DND-41 (cell line): ENCODE data around the gene HOXC4.
"Not testable (repeated sequence)": the region's sequence is repeated elsewhere in the genome, so short reads cannot be mapped to it uniquely, and the experiment has no call there.

Source experiments
- ATAC-seq: fragments of 200-7000 bp; cut with Tn5 transposase; 3 replicates; pipeline ENCODE4 v1.9.1; 2021; ENCODE audit warnings: low read depth; ENCODE audit not compliant: insufficient read depth
- DNase-seq: peaks from one replicate; pipeline ENCODE4 v3.0.0-alpha.2; 2020
- H2AFZ ChIP-seq: 2 replicates; pipeline ENCODE4 v1.6.0; 2012; ENCODE audit warnings: low read depth, low read length
- H3K27ac ChIP-seq: 2 replicates; pipeline ENCODE4 v1.5.1; 2012; ENCODE audit warnings: low read length, inconsistent platforms
- H3K27me3 ChIP-seq: fragments of 200-600 bp; sonication (generic); 2 replicates; pipeline ENCODE4 v1.6.0; 2012; ENCODE audit warnings: low read length, mild to moderate bottlenecking, inconsistent platforms; ENCODE audit not compliant: insufficient read depth, poor library complexity
- H3K36me3 ChIP-seq: 2 replicates; pipeline ENCODE4 v1.5.1; 2012; ENCODE audit warnings: low read length, inconsistent platforms; ENCODE audit not compliant: insufficient read depth
- H3K4me1 ChIP-seq: 2 replicates; pipeline ENCODE4 v1.5.1; 2012; ENCODE audit warnings: mild to moderate bottlenecking, low read length; ENCODE audit not compliant: insufficient read depth
- H3K4me2 ChIP-seq: 2 replicates; pipeline ENCODE4 v1.6.0; 2012; ENCODE audit warnings: mild to moderate bottlenecking, moderate library complexity, low read length, inconsistent platforms; ENCODE audit not compliant: insufficient read depth
- H3K4me3 ChIP-seq, 2 experiments: fragments of 200-600 bp in 1 of 2; shearing (Covaris generic) in 1 of 2; 2 replicates each; pipeline ENCODE4 v1.5.1; 2012 to 2016; ENCODE audit warnings: inconsistent platforms in 2 of 2, low read length in 2 of 2, mild to moderate bottlenecking in 2 of 2, low read depth in 1 of 2, moderate library complexity in 1 of 2
- H3K79me2 ChIP-seq: 2 replicates; pipeline ENCODE4 v1.6.0; 2012; ENCODE audit warnings: low read length, inconsistent platforms; ENCODE audit not compliant: insufficient read depth
- H3K9ac ChIP-seq: 2 replicates; pipeline ENCODE4 v1.6.0; 2012; ENCODE audit warnings: low read depth, mild to moderate bottlenecking, inconsistent platforms, low read length, moderate library complexity
- H3K9me3 ChIP-seq: 2 replicates; pipeline ENCODE4 v1.5.1; 2012; ENCODE audit warnings: low read length, moderate library complexity, mild to moderate bottlenecking, inconsistent platforms; ENCODE audit not compliant: insufficient read depth, severe bottlenecking
- H4K20me1 ChIP-seq: 2 replicates; pipeline ENCODE4 v1.6.0; 2012; ENCODE audit warnings: low read length; ENCODE audit not compliant: insufficient read depth
- EZH2 ChIP-seq: IDR thresholded peaks from 3 replicates; pipeline ENCODE4 v1.6.1; 2012; ENCODE audit warnings: borderline replicate concordance, low read depth, mild to moderate bottlenecking, moderate library complexity, low read length, inconsistent platforms; ENCODE audit not compliant: severe bottlenecking
- TF ChIP-seq, protein P1 (sequence below): IDR thresholded peaks from 2 replicates; pipeline ENCODE4 v1.5.1; 2012; ENCODE audit warnings: borderline replicate concordance, low read length, moderate library complexity, mild to moderate bottlenecking; ENCODE audit not compliant: poor library complexity, severe bottlenecking; ENCODE audit errors: extremely low read depth

Gene HOXC4

DNA sequence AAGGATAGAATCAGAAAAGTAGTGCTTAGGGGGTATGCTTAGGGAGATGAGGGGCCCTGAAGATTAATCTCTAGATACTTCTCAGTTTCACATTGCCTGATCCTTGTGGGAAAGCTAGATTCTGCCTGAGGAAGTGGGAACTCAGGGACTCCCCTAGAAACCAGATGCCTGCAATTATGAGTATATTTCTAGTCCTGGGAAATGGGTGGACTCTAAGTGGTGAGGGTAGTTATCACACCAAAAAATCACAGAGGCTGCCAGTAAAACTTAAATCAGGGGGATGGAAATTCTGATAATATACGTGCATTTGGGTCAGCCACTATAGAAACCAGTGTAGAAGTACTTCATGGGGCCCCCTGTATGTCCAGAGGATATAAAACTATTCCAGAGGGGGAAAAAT is 18.3 kb downstream of the HOXC4 start:
- Histone ChIP-seq H4K20me1 (no peaks in the 10 kb centered on the region), H3K4me2 (no peak overlapping the region), H3K9ac (no peak overlapping the region), H3K9me3 (no peaks in the 10 kb centered on the region), H3K36me3 (no peaks in the 10 kb centered on the region), H3K27me3 (peaks cover 6% of the 10 kb centered on the region), H3K4me3 (no peak overlapping the region), H3K27ac (no peak overlapping the region), H3K4me1 (no peaks in the 10 kb centered on the region), H3K79me2 (no peaks in the 10 kb centered on the region), H2AFZ (no peak overlapping the region)
- ATAC-seq (no peak), DNase-seq (no peak)
- TF ChIP-seq, protein P1, sequence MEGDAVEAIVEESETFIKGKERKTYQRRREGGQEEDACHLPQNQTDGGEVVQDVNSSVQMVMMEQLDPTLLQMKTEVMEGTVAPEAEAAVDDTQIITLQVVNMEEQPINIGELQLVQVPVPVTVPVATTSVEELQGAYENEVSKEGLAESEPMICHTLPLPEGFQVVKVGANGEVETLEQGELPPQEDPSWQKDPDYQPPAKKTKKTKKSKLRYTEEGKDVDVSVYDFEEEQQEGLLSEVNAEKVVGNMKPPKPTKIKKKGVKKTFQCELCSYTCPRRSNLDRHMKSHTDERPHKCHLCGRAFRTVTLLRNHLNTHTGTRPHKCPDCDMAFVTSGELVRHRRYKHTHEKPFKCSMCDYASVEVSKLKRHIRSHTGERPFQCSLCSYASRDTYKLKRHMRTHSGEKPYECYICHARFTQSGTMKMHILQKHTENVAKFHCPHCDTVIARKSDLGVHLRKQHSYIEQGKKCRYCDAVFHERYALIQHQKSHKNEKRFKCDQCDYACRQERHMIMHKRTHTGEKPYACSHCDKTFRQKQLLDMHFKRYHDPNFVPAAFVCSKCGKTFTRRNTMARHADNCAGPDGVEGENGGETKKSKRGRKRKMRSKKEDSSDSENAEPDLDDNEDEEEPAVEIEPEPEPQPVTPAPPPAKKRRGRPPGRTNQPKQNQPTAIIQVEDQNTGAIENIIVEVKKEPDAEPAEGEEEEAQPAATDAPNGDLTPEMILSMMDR, result no peak
- no peak for TF ChIP-seq EZH2

DNA sequence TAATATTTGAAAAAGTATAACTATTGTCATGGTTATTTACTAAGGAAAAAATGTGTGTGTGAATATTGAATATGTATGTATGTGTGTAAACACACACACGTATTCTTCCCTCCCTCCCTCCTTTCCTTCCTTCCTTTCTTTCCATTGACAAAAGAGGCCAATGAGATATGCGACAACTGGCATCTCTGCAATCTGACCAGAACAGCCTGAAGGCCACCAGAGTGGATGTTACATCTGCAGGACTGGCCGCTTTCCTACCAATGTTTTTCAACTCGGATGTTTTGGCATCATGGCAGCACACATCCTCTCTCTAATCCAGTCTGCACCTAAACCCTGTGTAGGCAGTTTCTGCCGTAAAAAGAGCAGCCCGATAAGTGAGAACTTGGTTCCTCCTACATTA is 20.7 kb downstream of the HOXC4 start:
- H3K27me3 ChIP-seq, result peaks cover 4% of the 10 kb centered on the region

DNA sequence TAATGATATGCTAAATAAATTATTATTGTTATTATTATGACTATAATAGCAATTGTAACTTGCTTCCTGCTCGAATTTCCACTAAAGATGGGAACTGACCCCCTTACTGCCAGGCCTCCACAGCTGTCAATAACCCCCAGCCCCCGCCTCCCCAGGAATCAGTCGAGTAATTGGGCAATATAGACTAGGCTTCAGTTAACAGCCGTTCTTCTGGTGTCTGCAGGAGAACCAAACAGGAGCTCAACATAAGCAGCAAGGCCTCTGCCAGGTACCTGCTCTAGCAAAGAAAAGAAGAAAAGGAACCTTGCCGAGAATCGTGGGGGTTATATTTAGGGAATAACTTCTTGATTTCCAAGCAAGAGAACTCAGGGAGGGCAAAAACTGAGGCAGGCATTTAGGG is 21.8 kb downstream of the HOXC4 start:
- no peaks in the 10 kb centered on the region for H3K9me3 ChIP-seq
- no peak overlapping the region for H3K4me3 ChIP-seq
- H3K27me3 ChIP-seq, result no peaks in the 10 kb centered on the region
- no peak overlapping the region for H3K4me2 ChIP-seq
- H3K36me3 ChIP-seq, result no peaks in the 10 kb centered on the region
- H3K79me2 ChIP-seq, result no peaks in the 10 kb centered on the region
- H2AFZ ChIP-seq, result no peak overlapping the region
- no peak for TF ChIP-seq EZH2
- TF ChIP-seq, protein P1, result no peak
- no peak for ATAC-seq
- H3K9ac ChIP-seq, result no peak overlapping the region
- no peak for DNase-seq
- H3K27ac ChIP-seq, result no peak overlapping the region
- no peaks in the 10 kb centered on the region for H4K20me1 ChIP-seq
- H3K4me1 ChIP-seq, result peaks cover 4% of the 10 kb centered on the region

More for the DNA sequence above, 20.7 kb downstream of the HOXC4 start:
- Histone ChIP-seq H3K27ac (no peak overlapping the region), H4K20me1 (no peaks in the 10 kb centered on the region), H3K36me3 (no peaks in the 10 kb centered on the region), H2AFZ (no peak overlapping the region), H3K4me3 (no peak overlapping the region), H3K4me1 (no peaks in the 10 kb centered on the region), H3K9me3 (no peaks in the 10 kb centered on the region), H3K4me2 (no peak overlapping the region), H3K9ac (no peak overlapping the region), H3K79me2 (no peaks in the 10 kb centered on the region)
- DNase-seq (no peak), ATAC-seq (no peak)
- no peak for TF ChIP-seq EZH2
- TF ChIP-seq, protein P1, result no peak

DNA sequence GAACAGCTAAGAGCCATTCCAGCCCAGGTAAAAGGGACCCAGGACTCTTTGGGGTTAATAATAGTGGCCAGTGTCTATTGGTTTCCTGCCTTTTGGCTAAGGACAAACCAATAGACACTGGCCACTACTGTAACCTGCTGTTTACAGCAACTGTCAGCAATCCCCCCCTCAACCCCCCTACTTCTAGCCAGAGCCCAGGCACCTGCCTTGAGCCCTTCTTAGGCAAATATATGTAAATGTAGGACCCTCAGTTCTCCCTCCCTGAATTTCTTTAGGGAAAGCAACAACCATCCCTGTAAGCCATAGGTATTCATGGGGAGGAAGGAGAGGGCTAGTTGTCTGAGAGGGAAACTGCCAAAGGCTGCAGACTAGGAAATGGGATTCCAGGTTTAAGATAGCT is 22.3 kb downstream of the HOXC4 start:
- no peak overlapping the region for H3K4me2 ChIP-seq
- H3K9ac ChIP-seq, result no peak overlapping the region
- H3K4me1 ChIP-seq, result peaks cover 9% of the 10 kb centered on the region
- H3K4me3 ChIP-seq, result no peak overlapping the region
- H4K20me1 ChIP-seq, result no peaks in the 10 kb centered on the region
- DNase-seq (no peak), ATAC-seq (no peak)
- H2AFZ ChIP-seq, result no peak overlapping the region
- no peaks in the 10 kb centered on the region for H3K79me2 ChIP-seq
- H3K36me3 ChIP-seq, result no peaks in the 10 kb centered on the region
- TF ChIP-seq, protein P1, result no peak
- TF ChIP-seq EZH2, result no peak
- H3K27me3 ChIP-seq, result no peaks in the 10 kb centered on the region
- H3K9me3 ChIP-seq, result no peaks in the 10 kb centered on the region
- no peak overlapping the region for H3K27ac ChIP-seq

DNA sequence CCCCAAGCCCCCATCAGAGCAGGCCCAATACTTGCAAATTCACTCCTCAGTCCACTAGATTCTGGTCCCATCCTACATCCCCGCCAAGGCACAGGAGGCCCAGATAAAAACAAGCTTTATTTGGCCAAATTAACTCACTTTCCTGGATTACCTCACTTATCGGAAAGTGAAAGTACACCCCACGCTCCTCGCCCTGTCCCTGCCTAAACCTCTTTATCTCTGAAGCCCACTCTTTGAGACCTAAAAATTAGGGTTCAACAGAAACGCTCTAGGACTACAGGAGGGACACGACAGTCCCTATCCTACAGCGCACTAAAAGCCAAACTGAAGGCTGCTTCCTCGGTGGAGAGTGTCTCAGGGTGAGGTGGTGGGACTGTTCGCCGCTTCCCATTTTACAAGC is 24.2 kb downstream of the HOXC4 start:
- not testable (repeated sequence) for ATAC-seq, H3K36me3 ChIP-seq, H3K79me2 ChIP-seq, H4K20me1 ChIP-seq, H3K4me3 ChIP-seq, H3K27ac ChIP-seq, H3K9me3 ChIP-seq, H3K9ac ChIP-seq, H3K27me3 ChIP-seq, DNase-seq, H3K4me2 ChIP-seq, H2AFZ ChIP-seq
- H3K4me1 ChIP-seq, result peaks cover 14% of the 10 kb centered on the region
